Neutrophil (primary cell): ENCODE measurements around the gene PLEKHA1.

Experiments
- H3K27ac ChIP-seq: fragments of 200-600 bp; sonication (generic); 2 replicates; pipeline ENCODE4 v1.5.1; 2016; ENCODE audit warnings: mild to moderate bottlenecking, moderate library complexity
- H3K27me3 ChIP-seq: fragments of 200-600 bp; sonication (generic); 2 replicates; pipeline ENCODE4 v1.6.0; 2016; ENCODE audit warnings: mild to moderate bottlenecking
- H3K36me3 ChIP-seq: fragments of 200-600 bp; sonication (generic); 2 replicates; pipeline ENCODE4 v1.5.1; 2017
- H3K4me1 ChIP-seq, 2 experiments: fragments of 200-600 bp in 1 of 2; sonication (generic) in 1 of 2; 1 replicate in 1 of 2; 2 replicates in 1 of 2; pipeline versions ENCODE4 v1.5.1 to v1.6.1; 2013 to 2016; ENCODE audit warnings: low read depth in 1 of 2, low read length in 1 of 2, mild to moderate bottlenecking in 1 of 2, moderate library complexity in 1 of 2; ENCODE audit not compliant: control insufficient read depth in 1 of 2, insufficient read depth in 1 of 2
- H3K4me3 ChIP-seq, 2 experiments: fragments of 200-600 bp in 1 of 2; sonication (generic) in 1 of 2; 1 replicate in 1 of 2; 2 replicates in 1 of 2; pipeline ENCODE4 v1.5.1; 2013 to 2016; ENCODE audit warnings: low read depth in 1 of 2, low read length in 1 of 2, mild to moderate bottlenecking in 1 of 2, moderate library complexity in 1 of 2
- H3K9me3 ChIP-seq: fragments of 200-600 bp; sonication (generic); 2 replicates; pipeline ENCODE4 v1.5.1; 2016
- TF ChIP-seq, protein P1 (sequence below): fragments of 200-600 bp; sonication (generic); IDR thresholded peaks from 2 replicates; pipeline ENCODE4 v1.5.1; 2016; ENCODE audit warnings: antibody characterized with exemption

Gene PLEKHA1

DNA sequence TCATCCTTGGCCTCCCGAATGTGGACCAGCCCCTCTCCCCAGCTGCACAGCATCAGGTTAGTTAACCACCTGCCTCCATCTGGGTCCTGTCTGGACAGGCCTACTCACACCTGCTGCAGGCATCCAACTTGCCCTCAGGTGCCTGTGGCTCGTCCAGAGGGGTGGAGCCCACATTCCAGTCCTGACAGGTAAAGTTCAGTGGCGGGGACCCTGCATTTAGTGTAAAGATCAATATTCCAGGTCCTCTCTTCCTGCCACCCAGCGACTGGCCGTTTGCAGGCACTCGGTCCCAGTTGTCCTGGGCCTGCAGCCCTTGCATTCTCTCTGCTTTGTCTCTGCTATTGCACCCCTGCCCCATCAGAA, 101.8 kb downstream of the PLEKHA1 start:
- Histone ChIP-seq H3K27me3 (peaks cover 54% of the 10 kb centered on the region), H3K4me3 (no peak overlapping the region), H3K36me3 (no peaks in the 10 kb centered on the region), H3K4me1 (no peaks in the 10 kb centered on the region), H3K27ac (no peak overlapping the region), H3K9me3 (no peaks in the 10 kb centered on the region)
- TF ChIP-seq, protein P1, sequence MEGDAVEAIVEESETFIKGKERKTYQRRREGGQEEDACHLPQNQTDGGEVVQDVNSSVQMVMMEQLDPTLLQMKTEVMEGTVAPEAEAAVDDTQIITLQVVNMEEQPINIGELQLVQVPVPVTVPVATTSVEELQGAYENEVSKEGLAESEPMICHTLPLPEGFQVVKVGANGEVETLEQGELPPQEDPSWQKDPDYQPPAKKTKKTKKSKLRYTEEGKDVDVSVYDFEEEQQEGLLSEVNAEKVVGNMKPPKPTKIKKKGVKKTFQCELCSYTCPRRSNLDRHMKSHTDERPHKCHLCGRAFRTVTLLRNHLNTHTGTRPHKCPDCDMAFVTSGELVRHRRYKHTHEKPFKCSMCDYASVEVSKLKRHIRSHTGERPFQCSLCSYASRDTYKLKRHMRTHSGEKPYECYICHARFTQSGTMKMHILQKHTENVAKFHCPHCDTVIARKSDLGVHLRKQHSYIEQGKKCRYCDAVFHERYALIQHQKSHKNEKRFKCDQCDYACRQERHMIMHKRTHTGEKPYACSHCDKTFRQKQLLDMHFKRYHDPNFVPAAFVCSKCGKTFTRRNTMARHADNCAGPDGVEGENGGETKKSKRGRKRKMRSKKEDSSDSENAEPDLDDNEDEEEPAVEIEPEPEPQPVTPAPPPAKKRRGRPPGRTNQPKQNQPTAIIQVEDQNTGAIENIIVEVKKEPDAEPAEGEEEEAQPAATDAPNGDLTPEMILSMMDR, result no peak

DNA sequence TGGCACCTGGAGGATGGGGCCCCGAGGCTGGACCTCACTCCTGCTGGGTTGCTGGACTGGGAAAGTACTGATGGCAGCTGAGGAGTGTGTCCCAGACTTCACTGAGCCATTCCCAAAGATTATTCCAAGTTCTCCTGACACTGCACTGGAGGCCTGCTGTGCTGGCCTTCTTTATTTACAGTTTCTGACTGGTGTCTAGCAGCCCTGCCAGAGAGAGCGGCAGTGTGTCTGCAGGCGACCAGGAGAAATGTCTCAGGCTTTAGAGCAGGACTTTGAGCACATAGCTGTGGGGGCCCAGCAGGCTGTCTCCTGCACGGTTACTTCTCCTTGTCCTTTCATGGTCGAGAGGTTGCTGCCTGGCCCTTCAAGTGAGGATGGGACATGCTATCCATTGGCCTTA, 102.9 kb downstream of the PLEKHA1 start:
- TF ChIP-seq, protein P1, result no peak
- no peak overlapping the region for H3K4me3 ChIP-seq
- no peaks in the 10 kb centered on the region for H3K36me3 ChIP-seq
- no peak overlapping the region for H3K27ac ChIP-seq
- H3K4me1 ChIP-seq, result no peaks in the 10 kb centered on the region
- peaks cover 56% of the 10 kb centered on the region for H3K27me3 ChIP-seq
- no peaks in the 10 kb centered on the region for H3K9me3 ChIP-seq

GRCh38 chr10:122478971-122479370, 104.5 kb downstream of the PLEKHA1 start:
- Histone ChIP-seq H3K9me3 (no peaks in the 10 kb centered on the region), H3K36me3 (no peaks in the 10 kb centered on the region), H3K4me3 (no peak overlapping the region), H3K27ac (no peak overlapping the region), H3K4me1 (no peaks in the 10 kb centered on the region), H3K27me3 (peaks cover 43% of the 10 kb centered on the region)
- TF ChIP-seq, protein P1, result no peak

DNA sequence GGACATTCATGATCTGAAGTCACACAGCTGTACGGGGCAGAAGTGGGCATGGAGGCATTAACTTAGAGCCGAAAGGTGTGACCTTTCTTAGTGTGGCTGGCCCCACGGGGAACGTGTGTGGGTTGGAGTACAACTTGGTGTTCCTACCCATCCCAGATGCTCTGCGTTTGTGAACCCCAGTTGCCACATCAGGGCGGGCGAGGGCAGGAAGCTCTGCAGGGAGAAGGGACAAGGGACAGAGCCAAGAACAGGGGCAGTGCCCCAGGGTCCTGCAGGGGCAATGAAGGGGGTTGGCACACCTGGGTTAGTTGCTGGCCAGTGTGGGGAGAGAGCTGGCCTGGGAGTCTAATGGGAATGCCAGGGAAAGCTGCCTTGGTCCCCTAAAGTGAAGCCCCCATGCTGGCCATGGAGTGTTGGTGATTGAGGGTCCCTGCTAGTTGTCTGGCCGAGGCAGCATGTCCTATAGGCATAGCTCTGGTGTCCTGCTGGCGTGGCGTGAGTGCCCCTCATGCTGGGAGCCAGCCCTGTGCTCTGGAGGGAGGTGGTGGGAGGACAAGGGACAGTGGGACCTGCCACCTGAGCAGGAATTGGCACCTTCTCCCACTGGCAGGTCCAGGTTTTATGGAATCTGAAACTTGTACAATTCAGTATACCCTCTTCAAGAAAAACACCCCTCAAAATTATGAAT, 105.8 kb downstream of the PLEKHA1 start:
- TF ChIP-seq, protein P1, result no peak
- peaks cover 30% of the 10 kb centered on the region for H3K27me3 ChIP-seq
- no peaks in the 10 kb centered on the region for H3K36me3 ChIP-seq

DNA sequence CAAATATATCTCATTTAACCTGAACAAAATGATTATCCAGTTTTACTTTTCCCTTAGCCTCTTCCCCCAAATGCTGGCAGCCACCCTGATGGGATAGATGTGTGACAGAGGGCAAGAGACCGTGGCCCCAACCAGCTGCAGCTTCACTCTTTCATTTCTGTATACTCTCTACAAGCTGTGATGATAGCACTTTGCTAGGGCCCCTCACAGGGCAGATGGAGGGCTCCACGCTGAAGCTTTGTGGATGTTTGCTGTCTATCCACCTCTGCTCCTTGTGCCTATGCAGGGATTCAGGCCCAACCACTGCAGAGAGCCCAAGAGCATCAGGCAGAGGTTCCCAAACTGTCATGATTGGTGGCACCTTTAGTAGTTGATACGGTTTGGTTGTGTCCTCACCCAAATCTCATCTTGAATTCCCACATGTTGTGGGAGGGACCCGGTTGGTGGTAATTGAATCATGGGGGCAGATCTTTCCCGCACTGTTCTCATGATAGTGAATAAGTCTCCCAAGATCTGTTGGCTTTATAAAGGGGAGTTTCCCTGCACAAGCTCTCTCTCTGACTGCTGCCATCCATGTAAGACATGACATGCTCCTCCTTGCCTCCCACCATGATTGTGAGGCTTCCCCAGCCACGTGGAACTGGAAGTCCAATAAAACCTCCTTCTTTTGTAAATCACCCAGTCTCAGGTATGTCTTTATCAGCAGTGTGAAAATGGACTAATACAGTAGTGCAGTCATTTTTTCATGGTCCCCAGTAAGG, 107.0 kb downstream of the PLEKHA1 start:
- no peaks in the 10 kb centered on the region for H3K36me3 ChIP-seq
- TF ChIP-seq, protein P1, result no peak
- no peak overlapping the region for H3K27ac ChIP-seq
- no peak overlapping the region for H3K4me3 ChIP-seq
- H3K27me3 ChIP-seq, result peaks cover 18% of the 10 kb centered on the region
- no peaks in the 10 kb centered on the region for H3K9me3 ChIP-seq
- no peaks in the 10 kb centered on the region for H3K4me1 ChIP-seq

More for the DNA sequence above, 105.8 kb downstream of the PLEKHA1 start:
- Histone ChIP-seq H3K4me3 (no peak overlapping the region), H3K27ac (no peak overlapping the region), H3K9me3 (no peaks in the 10 kb centered on the region), H3K4me1 (no peaks in the 10 kb centered on the region)
